HEK293 (cell line): ENCODE measurements around the gene ANAPC16.

Experiments
- YY1 ChIP-seq: fragments of 450-650 bp; formaldehyde crosslinking; IDR thresholded peaks from 2 replicates; pipeline ENCODE4 v1.5.1; 2018; ENCODE audit warnings: missing biosample characterization, missing genetic modification characterization
- TF ChIP-seq, protein P1 (sequence below): fragments of 450-650 bp; formaldehyde crosslinking; IDR thresholded peaks from 2 replicates; pipeline ENCODE4 v1.5.1; 2016; ENCODE audit warnings: missing biosample characterization, missing genetic modification characterization
- TF ChIP-seq, protein P2 (sequence below): fragments of 450-650 bp; IDR thresholded peaks from 2 replicates; pipeline ENCODE4 v1.5.1; 2018; ENCODE audit warnings: missing biosample characterization, mild to moderate bottlenecking, missing genetic modification characterization

DNA sequence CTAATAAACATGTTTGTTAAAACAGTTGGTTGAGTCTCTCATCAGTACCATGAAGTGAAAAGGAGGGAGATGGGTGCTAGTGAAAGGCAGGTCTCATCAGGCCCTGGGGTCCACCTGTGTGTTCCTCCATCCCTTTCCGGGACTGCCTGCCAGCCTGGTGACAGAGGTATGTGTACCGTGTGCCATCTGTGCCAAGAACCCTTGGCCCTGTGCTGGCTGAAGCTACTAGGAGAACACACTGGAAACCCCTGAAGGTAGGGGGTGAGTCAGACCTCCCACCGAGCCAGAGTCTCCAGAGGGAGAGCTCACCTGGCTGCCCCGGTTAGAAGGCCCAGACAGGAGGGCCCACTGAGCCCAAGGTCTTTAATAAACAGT is 60.2 kb downstream of the ANAPC16 start:
- TF ChIP-seq, protein P1, sequence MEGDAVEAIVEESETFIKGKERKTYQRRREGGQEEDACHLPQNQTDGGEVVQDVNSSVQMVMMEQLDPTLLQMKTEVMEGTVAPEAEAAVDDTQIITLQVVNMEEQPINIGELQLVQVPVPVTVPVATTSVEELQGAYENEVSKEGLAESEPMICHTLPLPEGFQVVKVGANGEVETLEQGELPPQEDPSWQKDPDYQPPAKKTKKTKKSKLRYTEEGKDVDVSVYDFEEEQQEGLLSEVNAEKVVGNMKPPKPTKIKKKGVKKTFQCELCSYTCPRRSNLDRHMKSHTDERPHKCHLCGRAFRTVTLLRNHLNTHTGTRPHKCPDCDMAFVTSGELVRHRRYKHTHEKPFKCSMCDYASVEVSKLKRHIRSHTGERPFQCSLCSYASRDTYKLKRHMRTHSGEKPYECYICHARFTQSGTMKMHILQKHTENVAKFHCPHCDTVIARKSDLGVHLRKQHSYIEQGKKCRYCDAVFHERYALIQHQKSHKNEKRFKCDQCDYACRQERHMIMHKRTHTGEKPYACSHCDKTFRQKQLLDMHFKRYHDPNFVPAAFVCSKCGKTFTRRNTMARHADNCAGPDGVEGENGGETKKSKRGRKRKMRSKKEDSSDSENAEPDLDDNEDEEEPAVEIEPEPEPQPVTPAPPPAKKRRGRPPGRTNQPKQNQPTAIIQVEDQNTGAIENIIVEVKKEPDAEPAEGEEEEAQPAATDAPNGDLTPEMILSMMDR, result no peak
- no peak for TF ChIP-seq YY1
- TF ChIP-seq, protein P2, sequence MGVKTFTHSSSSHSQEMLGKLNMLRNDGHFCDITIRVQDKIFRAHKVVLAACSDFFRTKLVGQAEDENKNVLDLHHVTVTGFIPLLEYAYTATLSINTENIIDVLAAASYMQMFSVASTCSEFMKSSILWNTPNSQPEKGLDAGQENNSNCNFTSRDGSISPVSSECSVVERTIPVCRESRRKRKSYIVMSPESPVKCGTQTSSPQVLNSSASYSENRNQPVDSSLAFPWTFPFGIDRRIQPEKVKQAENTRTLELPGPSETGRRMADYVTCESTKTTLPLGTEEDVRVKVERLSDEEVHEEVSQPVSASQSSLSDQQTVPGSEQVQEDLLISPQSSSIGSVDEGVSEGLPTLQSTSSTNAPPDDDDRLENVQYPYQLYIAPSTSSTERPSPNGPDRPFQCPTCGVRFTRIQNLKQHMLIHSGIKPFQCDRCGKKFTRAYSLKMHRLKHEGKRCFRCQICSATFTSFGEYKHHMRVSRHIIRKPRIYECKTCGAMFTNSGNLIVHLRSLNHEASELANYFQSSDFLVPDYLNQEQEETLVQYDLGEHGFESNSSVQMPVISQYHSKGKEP, result no peak
